Liver (tissue), 3 donors: ENCODE measurements around the gene MARCHF6.

Experiments used
- JUND ChIP-seq, 2 donors: IDR thresholded peaks; 2 replicates each; pipeline ENCODE4 v1.6.1; 2016; ENCODE audit warnings: antibody characterized with exemption in 2 of 2
- RAD21 ChIP-seq, 2 donors: IDR thresholded peaks; 2 replicates each; pipeline ENCODE4 v1.6.1; 2016; ENCODE audit warnings: antibody characterized with exemption in 2 of 2, mild to moderate bottlenecking in 2 of 2
- RXRA ChIP-seq, 2 donors: IDR thresholded peaks; 2 replicates each; pipeline ENCODE4 v1.6.1; 2017 to 2018; ENCODE audit warnings: antibody characterized with exemption in 2 of 2, mild to moderate bottlenecking in 1 of 2
- TF ChIP-seq, protein P1 (sequence below): fragments of 150-350 bp; IDR thresholded peaks from 2 replicates; pipeline ENCODE4 v1.5.1; 2017; ENCODE audit warnings: improper control_type of control experiment, low read depth, low read length; ENCODE audit not compliant: missing input control
- donor health status: healthy.
- donor health status: healthy.

DNA sequence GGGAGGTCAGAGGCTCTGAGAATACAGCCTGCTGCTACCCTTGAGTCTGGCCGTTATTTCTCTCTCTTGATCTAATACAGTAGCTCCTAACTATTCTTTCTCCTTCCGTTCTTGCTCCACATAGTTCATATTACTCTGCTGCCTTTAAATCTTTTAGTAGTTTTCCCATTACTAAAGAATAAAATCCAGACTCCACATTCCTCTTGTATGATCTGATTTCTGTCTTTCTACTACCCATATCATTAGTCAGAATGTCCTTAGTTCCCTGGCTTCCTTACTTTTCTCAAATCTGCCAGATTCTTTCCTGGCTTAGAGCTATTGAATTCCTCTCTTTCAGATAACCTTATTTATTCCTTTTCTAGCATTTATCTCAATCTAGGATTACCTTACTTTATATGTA is 40.0 kb downstream of the MARCHF6 start:
- TF ChIP-seq JUND (IDR thresholded peaks at IDR 0.05) (no peak), RAD21 (IDR thresholded peaks at IDR 0.05) (no peak), RXRA (IDR thresholded peaks at IDR 0.05) (no peak)
- TF ChIP-seq, protein P1, sequence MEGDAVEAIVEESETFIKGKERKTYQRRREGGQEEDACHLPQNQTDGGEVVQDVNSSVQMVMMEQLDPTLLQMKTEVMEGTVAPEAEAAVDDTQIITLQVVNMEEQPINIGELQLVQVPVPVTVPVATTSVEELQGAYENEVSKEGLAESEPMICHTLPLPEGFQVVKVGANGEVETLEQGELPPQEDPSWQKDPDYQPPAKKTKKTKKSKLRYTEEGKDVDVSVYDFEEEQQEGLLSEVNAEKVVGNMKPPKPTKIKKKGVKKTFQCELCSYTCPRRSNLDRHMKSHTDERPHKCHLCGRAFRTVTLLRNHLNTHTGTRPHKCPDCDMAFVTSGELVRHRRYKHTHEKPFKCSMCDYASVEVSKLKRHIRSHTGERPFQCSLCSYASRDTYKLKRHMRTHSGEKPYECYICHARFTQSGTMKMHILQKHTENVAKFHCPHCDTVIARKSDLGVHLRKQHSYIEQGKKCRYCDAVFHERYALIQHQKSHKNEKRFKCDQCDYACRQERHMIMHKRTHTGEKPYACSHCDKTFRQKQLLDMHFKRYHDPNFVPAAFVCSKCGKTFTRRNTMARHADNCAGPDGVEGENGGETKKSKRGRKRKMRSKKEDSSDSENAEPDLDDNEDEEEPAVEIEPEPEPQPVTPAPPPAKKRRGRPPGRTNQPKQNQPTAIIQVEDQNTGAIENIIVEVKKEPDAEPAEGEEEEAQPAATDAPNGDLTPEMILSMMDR = no peak
